OCI-LY3 (cell line): ENCODE measurements around the gene PRR30.

Source experiments
- H2AFZ ChIP-seq: fragments of 200-600, 300-600 bp; shearing (Covaris generic); 2 replicates; pipeline ENCODE4 v1.6.0; 2014; ENCODE audit warnings: antibody characterized with exemption, low read depth, low read length
- H3K27ac ChIP-seq: fragments of 200-600, 300-600 bp; sonication (generic); 2 replicates; pipeline ENCODE4 v1.5.1; 2014; ENCODE audit warnings: mild to moderate bottlenecking, low read length, moderate library complexity, mixed read lengths
- H3K27me3 ChIP-seq: fragments of 200-600, 300-600 bp; sonication (generic); 2 replicates; pipeline ENCODE4 v1.6.1; 2014; ENCODE audit warnings: low read depth, low read length, mixed read lengths
- H3K36me3 ChIP-seq: fragments of 200-600, 300-600 bp; sonication (generic); replicated peaks from 2 replicates; pipeline ENCODE3; 2014; ENCODE audit warnings: low read depth, low read length, mixed read lengths
- H3K4me1 ChIP-seq: fragments of 300-600, 200-600 bp; sonication (generic); 2 replicates; pipeline ENCODE4 v1.6.1; 2014; ENCODE audit warnings: low read length, mixed read lengths
- H3K4me2 ChIP-seq: fragments of 200-600, 300-600 bp; sonication (generic); 2 replicates; pipeline ENCODE4 v1.6.1; 2014; ENCODE audit warnings: low read length, mixed read lengths
- H3K4me3 ChIP-seq: fragments of 300-600, 200-600 bp; sonication (generic); 2 replicates; pipeline ENCODE4 v1.5.1; 2014; ENCODE audit warnings: antibody characterized with exemption, mild to moderate bottlenecking, low read length, moderate library complexity
- H3K79me2 ChIP-seq: fragments of 300-600, 200-600 bp; shearing (Covaris generic); 2 replicates; pipeline ENCODE4 v1.6.1; 2014; ENCODE audit warnings: mild to moderate bottlenecking, low read length, mixed read lengths
- H3K9ac ChIP-seq: fragments of 300-600, 200-600 bp; shearing (Covaris generic); 2 replicates; pipeline ENCODE4 v1.6.0; 2014; ENCODE audit warnings: mild to moderate bottlenecking, low read length, moderate library complexity
- H3K9me3 ChIP-seq: fragments of 200-600, 300-600 bp; shearing (Covaris generic); 2 replicates; pipeline ENCODE4 v1.6.1; 2014; ENCODE audit warnings: low read length, mixed read lengths; ENCODE audit not compliant: insufficient read depth
- H4K20me1 ChIP-seq: fragments of 200-600, 300-600 bp; sonication (generic); 2 replicates; pipeline ENCODE4 v1.6.1; 2016; ENCODE audit warnings: low read length, mixed read lengths; ENCODE audit not compliant: insufficient read depth
- EZH2phosphoT487 ChIP-seq: fragments of 200-600 bp; shearing (Covaris generic); IDR thresholded peaks from 2 replicates; pipeline ENCODE4 v1.6.1; 2018; ENCODE audit warnings: antibody characterized with exemption, mixed run types, low read depth
- TF ChIP-seq, protein P1 (sequence below): fragments of 200-600, 300-600 bp; sonication (generic); IDR thresholded peaks from 2 replicates; pipeline ENCODE4 v1.5.1; 2014; ENCODE audit warnings: antibody characterized with exemption, low read length, low read depth

PRR30 gene

GRCh38 chr2:27147935-27148334 is 8.7 kb upstream of the PRR30 start:
- no peak overlapping the region for H3K4me2 ChIP-seq
- H3K27ac ChIP-seq: no peak overlapping the region
- H3K9ac ChIP-seq: no peak overlapping the region
- peaks cover 7% of the 10 kb centered on the region for H3K27me3 ChIP-seq
- TF ChIP-seq EZH2phosphoT487: no peak
- TF ChIP-seq, protein P1, sequence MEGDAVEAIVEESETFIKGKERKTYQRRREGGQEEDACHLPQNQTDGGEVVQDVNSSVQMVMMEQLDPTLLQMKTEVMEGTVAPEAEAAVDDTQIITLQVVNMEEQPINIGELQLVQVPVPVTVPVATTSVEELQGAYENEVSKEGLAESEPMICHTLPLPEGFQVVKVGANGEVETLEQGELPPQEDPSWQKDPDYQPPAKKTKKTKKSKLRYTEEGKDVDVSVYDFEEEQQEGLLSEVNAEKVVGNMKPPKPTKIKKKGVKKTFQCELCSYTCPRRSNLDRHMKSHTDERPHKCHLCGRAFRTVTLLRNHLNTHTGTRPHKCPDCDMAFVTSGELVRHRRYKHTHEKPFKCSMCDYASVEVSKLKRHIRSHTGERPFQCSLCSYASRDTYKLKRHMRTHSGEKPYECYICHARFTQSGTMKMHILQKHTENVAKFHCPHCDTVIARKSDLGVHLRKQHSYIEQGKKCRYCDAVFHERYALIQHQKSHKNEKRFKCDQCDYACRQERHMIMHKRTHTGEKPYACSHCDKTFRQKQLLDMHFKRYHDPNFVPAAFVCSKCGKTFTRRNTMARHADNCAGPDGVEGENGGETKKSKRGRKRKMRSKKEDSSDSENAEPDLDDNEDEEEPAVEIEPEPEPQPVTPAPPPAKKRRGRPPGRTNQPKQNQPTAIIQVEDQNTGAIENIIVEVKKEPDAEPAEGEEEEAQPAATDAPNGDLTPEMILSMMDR: no peak
- H3K79me2 ChIP-seq: no peaks in the 10 kb centered on the region
- H3K36me3 ChIP-seq: no peaks in the 10 kb centered on the region
- peaks cover 7% of the 10 kb centered on the region for H3K4me1 ChIP-seq
- no peaks in the 10 kb centered on the region for H4K20me1 ChIP-seq
- H2AFZ ChIP-seq: no peak overlapping the region
- no peaks in the 10 kb centered on the region for H3K9me3 ChIP-seq
- H3K4me3 ChIP-seq: no peak overlapping the region

GRCh38 chr2:27145682-27146081 is 6.5 kb upstream of the PRR30 start:
- Histone ChIP-seq H3K27ac (no peak overlapping the region), H3K9me3 (no peaks in the 10 kb centered on the region), H3K36me3 (no peaks in the 10 kb centered on the region), H4K20me1 (no peaks in the 10 kb centered on the region), H3K4me3 (no peak overlapping the region), H2AFZ (no peak overlapping the region), H3K4me1 (no peaks in the 10 kb centered on the region), H3K27me3 (peaks cover 7% of the 10 kb centered on the region), H3K9ac (no peak overlapping the region), H3K79me2 (no peaks in the 10 kb centered on the region), H3K4me2 (no peak overlapping the region)
- TF ChIP-seq, protein P1: no peak
- TF ChIP-seq EZH2phosphoT487: no peak

GRCh38 chr2:27143285-27143684 is 4.1 kb upstream of the PRR30 start:
- H3K79me2 ChIP-seq: no peaks in the 10 kb centered on the region
- no peaks in the 10 kb centered on the region for H3K36me3 ChIP-seq
- no peak overlapping the region for H3K4me2 ChIP-seq
- no peaks in the 10 kb centered on the region for H3K4me1 ChIP-seq
- H3K9ac ChIP-seq: no peak overlapping the region
- H4K20me1 ChIP-seq: no peaks in the 10 kb centered on the region
- no peak overlapping the region for H3K27ac ChIP-seq
- H3K27me3 ChIP-seq: peaks cover 7% of the 10 kb centered on the region
- H3K4me3 ChIP-seq: no peak overlapping the region
- no peak for TF ChIP-seq EZH2phosphoT487
- TF ChIP-seq, protein P1: no peak
- H3K9me3 ChIP-seq: no peaks in the 10 kb centered on the region
- no peak overlapping the region for H2AFZ ChIP-seq

DNA sequence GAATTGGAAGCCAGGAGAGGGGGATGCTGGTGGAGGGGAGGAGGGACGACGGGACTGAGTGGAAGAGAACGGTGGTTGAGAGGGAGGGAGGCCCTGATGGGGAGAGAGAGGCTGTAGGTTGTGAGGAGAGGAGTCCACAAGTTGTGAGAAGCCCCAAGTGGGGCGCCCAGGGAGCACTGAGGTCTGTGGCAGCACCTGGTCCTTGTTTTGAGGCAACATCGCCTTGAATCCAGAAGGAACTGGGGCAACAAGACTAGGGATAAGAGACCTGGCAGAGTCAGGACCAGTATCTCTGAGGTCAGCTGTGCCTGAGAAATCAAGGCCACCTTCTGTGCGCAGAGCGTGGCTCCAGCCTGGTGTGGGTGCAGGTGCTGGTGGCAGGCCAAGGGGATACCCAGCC is 1.1 kb downstream of the PRR30 start:
- no peaks in the 10 kb centered on the region for H3K9me3 ChIP-seq
- peaks cover 13% of the 10 kb centered on the region for H3K79me2 ChIP-seq
- peaks cover 12% of the 10 kb centered on the region for H3K4me1 ChIP-seq
- H3K4me3 ChIP-seq: no peak overlapping the region
- peaks cover 2% of the 10 kb centered on the region; the same call in 1 of the 2 replicates for H3K27me3 ChIP-seq
- no peak for TF ChIP-seq EZH2phosphoT487
- TF ChIP-seq, protein P1: no peak
- no peak overlapping the region for H3K9ac ChIP-seq
- H2AFZ ChIP-seq: no peak overlapping the region
- peaks cover 4% of the 10 kb centered on the region; the same call in 1 of the 2 replicates for H4K20me1 ChIP-seq
- peaks cover under 1% of the 10 kb centered on the region for H3K36me3 ChIP-seq
- H3K27ac ChIP-seq: no peak overlapping the region
- no peak overlapping the region for H3K4me2 ChIP-seq
